D721Med (cell line): ENCODE measurements around the gene SSR2.

ENCODE experiments used
- DNase-seq: peaks from one replicate; pipeline ENCODE4 v3.0.0; 2011; ENCODE audit warnings: low spot score; ENCODE audit not compliant: insufficient read length
- FAIRE-seq: peaks from 2 replicates; lab custom pipeline; 2011; peaks lifted over from hg19 to GRCh38; lab: Jason Lieb, UNC
- CTCF ChIP-seq: IDR thresholded peaks from 2 replicates; pipeline ENCODE4 v1.5.1; 2012; ENCODE audit warnings: mild to moderate bottlenecking, control low read depth; ENCODE audit not compliant: insufficient read depth; ENCODE audit errors: missing control alignments

The SSR2 gene

DNA sequence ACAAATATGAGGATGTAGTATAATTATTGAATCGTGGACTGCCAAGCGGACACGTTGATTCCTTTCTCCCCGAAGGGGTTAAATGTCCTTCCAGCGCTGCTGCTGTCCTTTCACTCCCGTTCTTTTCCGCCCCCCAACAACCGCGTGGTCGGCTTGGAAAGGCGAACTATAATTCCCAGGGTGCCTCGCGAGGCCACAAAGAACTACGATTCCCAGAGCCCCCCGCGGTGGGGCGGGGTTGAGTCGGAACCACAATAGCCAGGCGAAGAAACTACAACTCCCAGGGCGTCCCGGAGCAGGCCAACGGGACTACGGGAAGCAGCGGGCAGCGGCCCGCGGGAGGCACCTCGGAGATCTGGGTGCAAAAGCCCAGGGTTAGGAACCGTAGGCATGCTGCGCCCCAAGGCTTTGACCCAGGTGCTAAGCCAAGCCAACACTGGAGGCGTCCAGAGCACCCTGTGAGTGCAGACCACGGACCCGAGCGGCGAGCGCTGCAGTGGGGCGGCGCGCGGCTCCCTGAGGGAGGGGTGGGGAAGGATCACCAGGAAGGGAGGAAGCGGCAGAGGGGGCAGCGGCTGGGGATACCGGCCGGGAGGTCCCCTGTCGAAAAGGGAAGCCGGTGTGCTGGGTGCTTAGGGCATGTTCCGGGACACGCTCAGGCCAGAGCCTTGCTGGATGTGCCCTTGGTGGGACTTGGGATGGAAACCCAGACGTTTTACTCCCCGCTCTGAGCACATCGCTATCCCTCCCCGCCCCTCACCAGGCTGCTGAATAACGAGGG is 33.9 kb upstream of the SSR2 start, which contains the start of gene LAMTOR2:
TSS of gene LAMTOR2 (plus strand) at position 283 of the 781 bp plus-strand sequence. CDS start at position 391, 108 bp downstream.
- FAIRE-seq (no peak), DNase-seq (peak; percentile 99)
- TF ChIP-seq CTCF = no peak

DNA sequence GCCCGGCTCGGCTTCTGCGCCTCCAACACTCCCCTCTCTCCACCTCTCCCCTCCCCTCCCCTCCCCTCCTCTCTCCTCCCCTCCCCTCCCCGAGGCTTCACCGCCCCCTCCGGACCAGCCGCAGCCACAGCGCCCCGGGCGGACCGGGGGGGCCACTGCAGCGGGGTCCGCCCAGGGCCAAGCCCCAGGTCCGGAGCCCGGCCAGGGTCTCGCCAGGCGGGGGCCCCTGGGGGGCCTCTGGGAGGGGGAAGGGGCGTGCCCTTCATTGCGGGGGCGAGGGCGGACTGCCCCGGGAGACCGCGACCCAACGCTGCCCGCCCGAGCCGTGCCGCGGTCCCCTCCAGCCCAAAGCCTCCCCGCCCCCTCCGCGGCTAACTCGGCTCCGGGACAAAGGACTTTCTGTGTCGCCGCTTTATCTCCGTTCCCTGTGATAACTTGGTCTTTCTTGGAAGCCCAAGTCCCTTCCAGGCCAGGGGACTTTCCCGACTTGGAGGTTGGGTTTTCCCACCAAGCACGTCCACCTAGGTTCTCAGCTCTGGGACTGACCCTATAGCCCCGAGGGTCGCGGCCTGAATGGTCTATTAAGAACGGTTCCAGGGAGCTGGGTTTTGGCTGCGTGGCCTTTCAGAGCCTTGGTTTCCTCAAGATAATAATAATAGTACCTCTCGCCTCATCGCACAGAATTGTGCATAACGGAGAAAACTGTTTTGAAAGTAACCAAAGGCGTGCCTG is 33.2 kb upstream of the SSR2 start, which contains the start of gene UBQLN4:
TSS of gene UBQLN4 (minus strand) at position 31 of the 732 bp plus-strand sequence. CDS start 97 bp downstream, outside the sequence.
- TF ChIP-seq CTCF = peak; percentile 55
- FAIRE-seq (no peak), DNase-seq (peak; percentile 88)

- peak; percentile 37 for TF ChIP-seq CTCF
- DNase-seq (no peak), FAIRE-seq (no peak)
These were observed 32.4 kb upstream of the SSR2 start for GRCh38 chr1:156052862-156053767.

- FAIRE-seq = no peak
- DNase-seq = no peak
- TF ChIP-seq CTCF = no peak
These were observed 30.4 kb upstream of the SSR2 start for GRCh38 chr1:156051011-156051725.

GRCh38 chr1:156050376-156050775 is 29.6 kb upstream of the SSR2 start:
- DNase-seq = no peak
- no peak for FAIRE-seq
- no peak for TF ChIP-seq CTCF

DNA sequence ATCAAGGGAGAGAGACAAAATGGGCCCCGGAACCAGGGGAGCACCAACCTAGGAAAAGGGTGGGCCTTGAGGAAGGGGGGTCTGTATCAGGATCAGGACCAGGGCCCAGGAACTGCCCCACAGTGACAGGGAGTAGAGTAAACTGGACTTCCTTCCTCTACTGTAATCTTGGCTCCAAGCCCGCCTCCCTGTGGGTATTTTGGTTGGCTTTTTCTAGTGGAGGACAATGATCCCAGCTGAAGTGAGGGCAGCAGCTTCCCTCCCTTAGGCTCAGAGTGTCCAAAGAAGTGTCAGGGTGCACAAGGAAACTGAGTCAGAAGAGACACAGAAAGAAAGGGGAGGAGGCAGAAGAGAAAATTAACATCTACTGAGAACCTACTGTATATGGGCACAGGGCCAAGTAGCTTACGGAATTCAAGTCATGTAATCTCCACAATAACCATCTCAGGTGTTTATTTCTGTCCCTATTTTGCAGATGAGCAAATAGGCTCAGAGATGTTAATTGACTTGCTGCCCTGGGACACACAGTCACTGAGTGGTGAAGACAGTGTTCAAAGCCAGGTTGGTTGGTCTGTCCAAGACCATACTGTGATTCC is 28.0 kb upstream of the SSR2 start:
- TF ChIP-seq CTCF = no peak
- DNase-seq = no peak
- no peak for FAIRE-seq
